ENCODE data around the gene B3GNT3.
"Not testable (repeated sequence)": the region's sequence is repeated elsewhere in the genome, so short reads cannot be mapped to it uniquely, and the experiment has no call there.

B3GNT3 gene

GRCh38 chr19:17797424-17798201 lies 2.7 kb downstream of the B3GNT3 start:
- no peak for DNase-seq

DNA sequence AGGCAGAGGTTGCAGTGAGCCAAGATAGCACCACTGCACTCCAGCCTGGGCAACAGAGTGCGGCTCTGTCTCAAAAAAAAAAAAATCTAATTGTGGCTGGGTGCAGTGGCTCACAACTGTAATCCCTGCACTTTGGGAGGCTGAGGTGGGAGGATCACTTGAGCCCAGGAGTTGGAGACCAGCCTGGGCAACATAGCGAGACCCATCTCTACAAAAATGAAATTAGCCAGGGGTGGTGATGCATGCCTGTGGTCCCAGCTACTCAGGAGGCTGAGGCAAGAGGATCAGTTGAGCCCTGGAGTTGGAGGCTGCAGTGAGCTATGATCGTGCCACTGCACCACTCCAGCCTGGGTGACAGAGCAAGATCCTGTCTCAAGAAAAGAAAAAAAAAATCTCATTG lies 3.7 kb downstream of the B3GNT3 start:
- not testable (repeated sequence) for DNase-seq

DNA sequence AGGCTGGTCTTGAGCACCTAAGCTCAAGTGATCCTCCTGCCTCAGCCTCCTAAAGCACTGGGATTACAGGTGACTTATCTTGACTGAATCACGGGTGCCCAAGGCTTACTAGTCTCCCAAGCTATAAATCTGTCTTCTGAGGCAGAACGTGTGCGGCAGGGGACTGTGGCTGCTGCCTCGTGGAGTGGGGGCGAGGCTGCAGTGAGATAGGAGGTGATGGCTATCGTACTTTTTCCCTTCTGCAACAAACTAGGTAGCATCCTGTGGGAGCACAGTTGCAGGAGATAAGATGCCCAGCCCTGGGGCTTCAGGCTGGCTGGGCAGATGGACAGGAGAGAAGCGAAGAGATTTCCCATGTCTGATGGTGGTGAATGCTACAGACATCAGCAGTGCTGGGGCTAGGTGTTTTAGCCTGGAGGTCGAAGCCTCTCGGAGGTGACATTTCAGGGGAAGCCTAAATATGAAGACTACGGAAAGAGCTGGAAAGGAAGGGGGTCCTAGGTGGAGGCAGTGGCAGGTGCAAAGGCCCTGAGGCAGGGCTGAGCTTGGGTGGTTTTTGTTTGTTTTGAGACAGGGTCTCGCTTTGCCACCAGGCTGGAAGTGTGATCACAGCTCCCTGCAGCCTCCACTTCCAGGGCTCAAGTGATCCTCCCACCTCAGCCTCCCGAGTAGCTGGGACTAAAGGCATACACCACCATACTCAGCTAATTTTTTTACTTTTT lies 7.4 kb downstream of the B3GNT3 start:
- DNase-seq = no peak

DNA sequence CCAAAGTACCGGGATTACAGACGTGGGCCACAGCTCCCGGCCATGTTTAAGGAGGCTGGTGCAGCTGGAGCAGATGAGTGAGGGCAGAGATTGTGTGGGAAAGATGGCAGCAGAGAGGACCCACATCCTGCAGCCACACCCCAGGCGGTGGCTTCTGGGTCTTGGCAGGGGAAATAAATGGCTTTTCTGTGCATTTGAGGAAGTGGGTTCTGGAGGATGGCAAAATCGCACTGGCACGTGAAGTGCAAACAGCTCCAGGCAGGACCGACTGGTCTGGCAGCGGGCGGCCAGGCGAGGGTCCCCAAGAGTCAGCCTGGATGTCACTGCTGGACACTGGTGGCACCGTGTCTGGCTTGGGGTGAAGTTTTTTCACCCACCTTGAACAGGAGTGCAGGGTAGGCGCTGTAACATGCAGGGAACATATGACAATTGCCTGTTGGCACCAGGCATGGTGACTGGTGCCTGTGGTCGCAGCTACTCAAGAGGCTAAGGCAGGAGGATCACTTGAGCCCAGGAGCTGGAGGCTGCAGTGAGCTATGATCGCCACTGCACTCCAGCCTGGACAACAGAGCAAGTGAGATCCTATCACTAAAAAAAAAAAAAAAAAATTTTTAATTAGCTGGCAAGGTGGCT lies 8.4 kb downstream of the B3GNT3 start:
- no peak for DNase-seq

- no peak for DNase-seq
Measured at GRCh38 chr19:17805427-17805826, 10.5 kb downstream of the B3GNT3 start.

DNA sequence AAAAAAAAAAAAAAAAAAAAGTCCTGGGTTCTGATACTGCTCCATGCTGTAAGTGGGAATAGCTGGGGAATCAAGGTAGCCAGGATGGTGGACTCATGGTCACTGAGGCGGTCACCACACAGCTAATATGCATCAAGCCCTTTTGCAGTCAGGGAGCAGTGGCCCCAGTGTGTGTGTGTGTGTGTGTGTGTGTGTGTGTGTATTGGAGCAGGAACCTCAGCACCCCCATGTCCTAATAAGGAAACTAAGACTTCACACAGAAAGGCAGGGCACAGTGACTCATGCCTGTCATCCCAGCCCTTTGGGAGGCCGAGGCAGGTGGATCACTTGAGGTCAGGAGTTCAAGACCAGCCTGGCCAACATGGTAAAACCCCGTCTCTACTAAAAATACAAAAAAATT lies 12.0 kb downstream of the B3GNT3 start:
- no peak for DNase-seq

GRCh38 chr19:17807731-17808316 lies 12.9 kb downstream of the B3GNT3 start:
- DNase-seq = no peak

DNA sequence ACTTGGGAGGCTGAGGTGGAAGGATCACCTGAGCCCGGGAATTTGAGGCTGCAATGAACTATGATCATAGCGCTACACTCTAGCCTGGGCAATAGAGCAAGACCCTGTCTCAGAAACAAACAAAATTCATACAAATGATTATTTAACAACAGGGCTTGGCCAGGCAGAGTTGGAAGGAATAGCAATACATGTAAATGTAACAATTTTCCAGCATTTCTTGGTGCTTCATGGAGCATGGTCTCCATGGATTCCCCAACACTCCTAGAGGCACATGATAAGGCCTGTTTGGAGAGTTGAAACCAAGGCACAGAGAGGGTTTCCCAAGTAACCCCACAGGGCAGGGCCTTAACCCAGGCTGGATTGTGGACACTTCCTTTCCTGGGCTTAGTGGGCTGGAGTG lies 16.2 kb downstream of the B3GNT3 start:
- DNase-seq = no peak

DNA sequence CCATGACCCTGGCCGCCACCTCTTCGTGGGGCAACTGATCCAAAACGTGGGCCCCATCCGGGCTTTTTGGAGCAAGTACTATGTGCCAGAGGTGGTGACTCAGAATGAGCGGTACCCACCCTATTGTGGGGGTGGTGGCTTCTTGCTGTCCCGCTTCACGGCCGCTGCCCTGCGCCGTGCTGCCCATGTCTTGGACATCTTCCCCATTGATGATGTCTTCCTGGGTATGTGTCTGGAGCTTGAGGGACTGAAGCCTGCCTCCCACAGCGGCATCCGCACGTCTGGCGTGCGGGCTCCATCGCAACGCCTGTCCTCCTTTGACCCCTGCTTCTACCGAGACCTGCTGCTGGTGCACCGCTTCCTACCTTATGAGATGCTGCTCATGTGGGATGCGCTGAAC lies 16.7 kb downstream of the B3GNT3 start:
- DNase-seq = no peak

GRCh38 chr19:17812099-17812498 lies 17.2 kb downstream of the B3GNT3 start:
- no peak for DNase-seq

DNA sequence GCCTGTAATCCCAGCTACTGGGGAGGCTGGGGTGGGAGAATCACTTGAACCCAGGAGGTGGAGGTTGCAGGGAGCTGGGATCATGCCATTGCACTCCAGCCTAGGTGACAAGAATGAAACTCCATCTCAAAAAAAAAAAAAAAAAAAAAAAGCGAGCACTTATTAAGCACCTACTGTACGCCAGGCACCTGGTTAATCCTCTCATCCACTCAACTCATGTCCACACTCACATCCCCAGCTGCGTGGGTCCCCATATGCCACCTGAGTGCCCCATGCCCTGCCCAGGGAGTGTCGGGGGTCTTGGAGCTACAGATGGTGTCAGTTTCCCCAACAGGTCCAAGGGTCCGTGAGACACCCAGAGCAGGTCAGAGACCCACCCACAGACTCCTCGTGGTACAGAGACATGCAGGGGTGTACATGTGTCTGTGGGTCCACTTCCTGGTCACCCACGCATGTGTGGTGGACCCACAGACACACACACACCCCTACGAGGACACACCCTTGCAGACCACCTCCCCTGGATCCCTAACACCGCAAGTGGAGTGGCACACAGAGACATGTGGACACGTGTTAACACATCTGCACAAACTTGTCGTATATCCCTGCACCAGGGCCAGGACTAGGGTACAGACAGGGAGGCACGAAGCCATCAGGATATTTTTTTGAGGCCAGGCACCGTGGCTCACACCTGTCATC lies 22.9 kb downstream of the B3GNT3 start:
- no peak for DNase-seq

- DNase-seq = no peak
Measured at GRCh38 chr19:17821190-17821589, 26.3 kb downstream of the B3GNT3 start, which contains the start of gene INSL3. Gene INSL3, minus strand, starts transcription at chr19:17821519. Its CDS starts 13 bp downstream, at chr19:17821506.

- DNase-seq = no peak
Measured at GRCh38 chr19:17824339-17824738, 29.4 kb downstream of the B3GNT3 start.

DNA sequence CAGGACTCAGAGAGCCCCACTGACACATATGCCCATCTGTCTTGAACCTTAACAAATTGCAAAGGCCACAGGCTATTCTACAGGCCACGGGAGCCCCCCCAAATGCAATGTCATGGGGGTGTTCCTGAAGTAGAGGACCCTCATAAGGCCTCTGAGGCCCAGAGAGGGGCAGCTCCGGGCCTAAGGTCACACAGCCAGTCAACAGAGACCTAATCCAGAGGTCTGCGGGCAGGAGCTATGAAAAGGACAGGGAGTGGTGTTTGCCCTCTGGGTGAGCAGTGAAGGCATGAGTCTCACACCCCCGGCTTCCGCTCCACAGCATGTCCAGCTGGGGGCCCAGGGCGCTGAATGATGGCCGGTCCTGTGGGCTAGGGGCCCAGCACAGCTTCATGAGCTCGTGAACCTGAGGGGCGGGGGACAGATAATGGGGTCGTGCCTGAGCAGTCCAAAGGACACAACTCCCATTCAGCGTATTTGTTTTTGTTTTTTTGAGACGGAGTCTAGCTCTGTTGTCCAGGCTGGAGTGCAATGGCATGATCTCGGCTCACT lies 31.6 kb downstream of the B3GNT3 start:
- DNase-seq = no peak

DNA sequence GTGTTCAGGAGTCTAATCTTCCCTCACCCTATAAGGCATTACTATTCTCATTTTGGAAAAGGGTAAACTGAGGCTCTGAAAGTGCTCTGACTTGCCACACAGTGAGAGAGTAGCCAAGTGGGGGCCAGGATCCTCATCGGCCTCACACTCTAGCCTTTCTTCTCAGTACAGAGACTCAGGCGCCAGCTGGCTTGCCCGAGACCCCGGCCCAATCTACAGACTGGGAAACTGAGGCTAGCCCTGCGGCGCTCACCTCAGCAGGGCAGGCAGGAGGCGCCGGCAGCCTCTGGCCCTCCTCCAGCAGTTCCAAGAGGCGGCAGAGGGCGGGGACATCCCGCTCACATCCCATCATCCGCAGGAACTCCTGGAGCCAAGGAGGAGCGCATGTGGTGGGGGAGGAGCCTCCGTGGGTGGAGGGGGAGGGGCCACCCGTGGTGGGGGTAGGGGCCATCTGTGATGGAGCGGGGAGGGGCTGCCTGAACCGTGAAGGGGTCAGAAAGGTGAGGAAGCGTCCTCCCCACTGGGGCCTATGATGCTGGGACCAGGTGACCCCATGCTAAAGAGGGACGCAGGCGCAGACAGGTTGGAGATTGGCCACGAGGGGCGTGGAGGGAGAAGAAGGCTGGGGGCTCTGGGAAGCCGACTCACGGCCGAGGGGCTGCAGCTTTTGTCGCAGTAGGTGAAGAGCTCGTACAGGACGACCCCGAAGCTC lies 35.1 kb downstream of the B3GNT3 start:
- no peak for DNase-seq

- peak; percentile 19 for DNase-seq
Measured at GRCh38 chr19:17830567-17831418, 35.9 kb downstream of the B3GNT3 start.

DNA sequence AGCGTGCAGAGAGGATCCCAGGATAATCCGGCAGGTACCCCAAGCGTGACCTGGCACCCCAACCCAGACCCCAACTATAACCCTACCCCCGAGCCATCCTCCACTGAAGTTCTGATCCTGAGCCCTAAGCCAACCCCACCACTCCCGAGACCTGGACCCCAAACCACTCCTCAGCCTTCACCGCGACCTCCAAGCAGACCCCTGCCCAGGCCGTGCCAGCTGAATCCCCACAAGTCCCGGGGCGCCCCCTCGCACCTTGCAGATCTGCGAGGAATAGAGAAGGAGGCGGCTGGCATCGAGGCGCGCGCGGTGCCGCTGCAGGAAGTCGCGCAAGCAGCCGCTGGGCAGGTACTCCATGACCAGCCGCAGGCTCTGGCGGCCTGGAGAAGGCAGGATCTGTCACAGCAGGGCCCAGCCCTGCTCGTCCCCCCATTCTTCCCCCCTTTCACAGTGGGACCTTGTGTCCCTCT lies 36.5 kb downstream of the B3GNT3 start:
- no peak for DNase-seq

- DNase-seq = no peak
Measured at GRCh38 chr19:17832443-17833208, 37.7 kb downstream of the B3GNT3 start.

- DNase-seq = no peak
Measured at GRCh38 chr19:17834350-17835181, 39.6 kb downstream of the B3GNT3 start.

Data from T-helper 9 cell (primary cell).